Left ventricle myocardium inferior (tissue), 1 donor: ENCODE data around the gene STK32C. TPM values are rescaled to one million over a fixed set of nuclear protein-coding genes. Genes with fewer than 3 reads are reported as not detected.

ENCODE experiments used
- DNase-seq: peaks from one replicate; pipeline ENCODE4 v3.0.0-alpha.2; 2020
- H3K27ac ChIP-seq: fragments of 200-600 bp; replicated peaks from 2 replicates; pipeline ENCODE4 v1.8.0; 2021
- H3K27me3 ChIP-seq: fragments of 200-600 bp; 2 replicates; pipeline ENCODE4 v1.8.0; 2021; ENCODE audit warnings: low read depth
- H3K36me3 ChIP-seq: fragments of 200-600 bp; 2 replicates; pipeline ENCODE4 v1.8.0; 2021
- H3K4me1 ChIP-seq: fragments of 200-600 bp; 2 replicates; pipeline ENCODE4 v1.8.0; 2021
- H3K4me3 ChIP-seq: fragments of 200-600 bp; 2 replicates; pipeline ENCODE4 v1.8.0; 2021; ENCODE audit warnings: mild to moderate bottlenecking, moderate library complexity
- H3K9me3 ChIP-seq: fragments of 200-600 bp; replicated peaks from 2 replicates; pipeline ENCODE4 v1.8.0; 2021
- CTCF ChIP-seq: fragments of 200-600 bp; IDR thresholded peaks from 2 replicates; pipeline ENCODE4 v1.8.0; 2021; ENCODE audit warnings: antibody characterized with exemption, mild to moderate bottlenecking, borderline replicate concordance
- intact Hi-C: fragments of 100-400 bp; cut with micrococcal nuclease; formaldehyde crosslinking; loops from one replicate; pipeline ENCODE4 v1.11.0; 2022
- total RNA-seq: library from RNA; stranded (reverse); fragmentation: NEBNext Ultra II Directional; extraction: Animal tissue kit (Norgen Biotek cat#: 25700); gene quantifications from one replicate; pipeline ENCODE4 v1.2.1, GENCODE V29; 2021
- donor health status: DM: no; HTN: yes; CAD: no; lungs with severe emphysema.

STK32C gene
- total RNA-seq, 1 donor from 2014 or later = 4.4 TPM

- Histone ChIP-seq H3K4me1 (peaks cover 3% of the 10 kb centered on the region), H3K27me3 (peaks cover 6% of the 10 kb centered on the region), H3K9me3 (no peaks in the 10 kb centered on the region), H3K4me3 (no peak overlapping the region), H3K36me3 (no peaks in the 10 kb centered on the region), H3K27ac (no peak overlapping the region)
- DNase-seq = no peak
- TF ChIP-seq CTCF = no peak
- intact Hi-C loops = no loop called here
Measured at GRCh38 chr10:132301371-132302330, 6.1 kb downstream of the STK32C start.

- intact Hi-C loops = no loop called here
Measured at GRCh38 chr10:132300582-132300981, 7.2 kb downstream of the STK32C start.

GRCh38 chr10:132299371-132300336 lies 8.1 kb downstream of the STK32C start:
- DNase-seq = no peak
- intact Hi-C loops = no loop called here
- Histone ChIP-seq H3K4me3 (no peak overlapping the region), H3K27ac (no peak overlapping the region), H3K4me1 (no peaks in the 10 kb centered on the region), H3K36me3 (no peaks in the 10 kb centered on the region), H3K9me3 (no peaks in the 10 kb centered on the region), H3K27me3 (peaks cover 7% of the 10 kb centered on the region)
- no peak for TF ChIP-seq CTCF

More at GRCh38 chr10:132300582-132300981, 7.2 kb downstream of the STK32C start:
- no peak for DNase-seq
- Histone ChIP-seq H3K4me1 (no peaks in the 10 kb centered on the region), H3K9me3 (no peaks in the 10 kb centered on the region), H3K27ac (no peak overlapping the region), H3K4me3 (no peak overlapping the region), H3K36me3 (no peaks in the 10 kb centered on the region), H3K27me3 (peaks cover 6% of the 10 kb centered on the region)
- no peak for TF ChIP-seq CTCF

GRCh38 chr10:132298038-132298881 lies 9.5 kb downstream of the STK32C start:
- no peaks in the 10 kb centered on the region for H3K36me3 ChIP-seq
- no peak overlapping the region for H3K4me3 ChIP-seq
- H3K9me3 ChIP-seq = no peaks in the 10 kb centered on the region
- intact Hi-C loops = no loop called here
- TF ChIP-seq CTCF = no peak
- H3K4me1 ChIP-seq = peaks cover 5% of the 10 kb centered on the region
- H3K27ac ChIP-seq = no peak overlapping the region
- peaks cover 18% of the 10 kb centered on the region for H3K27me3 ChIP-seq
- no peak for DNase-seq
